MM.1S (cell line): Measurements from ENCODE around the gene SAMSN1.

ENCODE experiments used
- CTCF ChIP-seq: fragments of 300-600 bp; sonication (generic); IDR thresholded peaks from 2 replicates; pipeline ENCODE4 v1.5.1; 2016; ENCODE audit warnings: antibody characterized with exemption, low read length, mixed read lengths
- EZH2 ChIP-seq: fragments of 300-600 bp; sonication (generic); optimal IDR thresholded peaks from 2 replicates; pipeline ENCODE3; 2017; ENCODE audit warnings: low read depth, mild to moderate bottlenecking, antibody characterized with exemption, low read length, mixed read lengths
- EZH2phosphoT487 ChIP-seq: fragments of 300-600 bp; sonication (generic); IDR thresholded peaks from 2 replicates; pipeline ENCODE4 v1.6.1; 2018; ENCODE audit warnings: antibody characterized with exemption, low read length

- TF ChIP-seq EZH2phosphoT487 (no peak), CTCF (no peak), EZH2 (no peak)
Measured at GRCh38 chr21:14548779-14549178, 2.7 kb upstream of the SAMSN1 start.
